ENCODE results near the gene SHE.

The SHE gene

GRCh38 chr1:154443274-154444013, 58.8 kb downstream of the SHE start:
- no peak for FAIRE-seq

- no peak for FAIRE-seq
Measured at GRCh38 chr1:154442006-154442740, 60.0 kb downstream of the SHE start.

GRCh38 chr1:154441241-154441888, 60.8 kb downstream of the SHE start:
- FAIRE-seq = no peak

GRCh38 chr1:154440036-154440804, 62.0 kb downstream of the SHE start:
- FAIRE-seq = no peak

GRCh38 chr1:154436433-154436832, 65.8 kb downstream of the SHE start:
- no peak for FAIRE-seq

- FAIRE-seq = no peak
Measured at GRCh38 chr1:154435599-154436200, 66.5 kb downstream of the SHE start.

- no peak for FAIRE-seq
Measured at GRCh38 chr1:154434346-154435085, 67.7 kb downstream of the SHE start.

- no peak for FAIRE-seq
Measured at GRCh38 chr1:154433161-154433764, 68.9 kb downstream of the SHE start.

- FAIRE-seq = no peak
Measured at GRCh38 chr1:154431586-154432373, 70.4 kb downstream of the SHE start.

GRCh38 chr1:154430903-154431302, 71.3 kb downstream of the SHE start:
- no peak for FAIRE-seq

GRCh38 chr1:154429841-154430611, 72.2 kb downstream of the SHE start:
- FAIRE-seq = no peak
